ENCODE results near the gene SETMAR. TPM values are rescaled to one million over a fixed set of nuclear protein-coding genes. Genes with fewer than 3 reads are reported as not detected.
"Not testable (repeated sequence)": the region's sequence is repeated elsewhere in the genome, so short reads cannot be mapped to it uniquely, and the experiment has no call there.

SETMAR gene
- total and polyA plus RNA-seq, 8 donors: 4.1 to 11.7 (median 8.6) TPM

DNA sequence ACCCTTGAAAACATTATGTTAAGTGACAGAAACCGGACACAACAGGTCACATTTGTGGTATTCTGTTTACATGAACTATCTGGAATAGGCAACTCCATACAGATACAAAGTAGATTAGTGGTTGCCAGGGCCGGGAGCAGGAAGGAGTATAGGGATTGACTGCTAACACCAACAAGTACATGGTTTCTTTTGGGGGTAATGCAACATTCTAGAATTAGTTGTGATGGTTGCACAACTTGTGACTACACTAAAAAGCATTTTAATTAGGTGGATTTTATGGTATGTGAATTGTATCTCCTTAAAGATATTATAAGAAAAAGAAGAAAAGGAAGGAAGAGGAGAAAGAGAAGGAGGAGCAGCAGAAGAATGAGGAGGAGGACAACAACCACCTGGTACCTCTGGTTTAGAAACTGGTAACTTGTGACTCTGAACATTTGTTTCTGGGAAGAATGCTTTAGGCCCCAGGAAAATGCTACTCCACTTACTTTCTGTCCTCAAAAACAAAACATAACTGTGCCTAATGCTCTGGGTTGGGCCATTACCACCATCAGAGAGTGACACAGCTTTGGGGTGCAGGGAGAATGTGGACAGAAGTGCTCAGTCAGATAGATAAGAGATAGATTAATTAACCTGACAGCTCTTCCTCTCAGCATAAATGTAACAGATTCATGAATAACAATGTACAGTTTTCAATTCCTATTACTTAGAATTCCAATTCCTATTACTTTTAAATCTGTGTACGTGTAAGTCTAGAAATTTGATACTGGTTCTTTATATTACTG lies 20.3 kb downstream of the SETMAR start:
- DNase-seq: no peak
- H3K9me3 ChIP-seq: no peaks in the 10 kb centered on the region
- H3K36me3 ChIP-seq: no peaks in the 10 kb centered on the region
- no peak for ATAC-seq
- H3K27ac ChIP-seq: no peak overlapping the region
- no peak for FAIRE-seq
- no peaks in the 10 kb centered on the region for H3K4me1 ChIP-seq
- H3K4me3 ChIP-seq: no peak overlapping the region
- H3K27me3 ChIP-seq: no peaks in the 10 kb centered on the region
- TF ChIP-seq, protein P1, sequence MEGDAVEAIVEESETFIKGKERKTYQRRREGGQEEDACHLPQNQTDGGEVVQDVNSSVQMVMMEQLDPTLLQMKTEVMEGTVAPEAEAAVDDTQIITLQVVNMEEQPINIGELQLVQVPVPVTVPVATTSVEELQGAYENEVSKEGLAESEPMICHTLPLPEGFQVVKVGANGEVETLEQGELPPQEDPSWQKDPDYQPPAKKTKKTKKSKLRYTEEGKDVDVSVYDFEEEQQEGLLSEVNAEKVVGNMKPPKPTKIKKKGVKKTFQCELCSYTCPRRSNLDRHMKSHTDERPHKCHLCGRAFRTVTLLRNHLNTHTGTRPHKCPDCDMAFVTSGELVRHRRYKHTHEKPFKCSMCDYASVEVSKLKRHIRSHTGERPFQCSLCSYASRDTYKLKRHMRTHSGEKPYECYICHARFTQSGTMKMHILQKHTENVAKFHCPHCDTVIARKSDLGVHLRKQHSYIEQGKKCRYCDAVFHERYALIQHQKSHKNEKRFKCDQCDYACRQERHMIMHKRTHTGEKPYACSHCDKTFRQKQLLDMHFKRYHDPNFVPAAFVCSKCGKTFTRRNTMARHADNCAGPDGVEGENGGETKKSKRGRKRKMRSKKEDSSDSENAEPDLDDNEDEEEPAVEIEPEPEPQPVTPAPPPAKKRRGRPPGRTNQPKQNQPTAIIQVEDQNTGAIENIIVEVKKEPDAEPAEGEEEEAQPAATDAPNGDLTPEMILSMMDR (IDR thresholded peaks at IDR 0.05): no peak
- intact Hi-C loops (cut with DNase I): no loop called here
- WGBS, 2 donors: 76 to 83% methylated on average over 3 of the region's 3 CpGs

DNA sequence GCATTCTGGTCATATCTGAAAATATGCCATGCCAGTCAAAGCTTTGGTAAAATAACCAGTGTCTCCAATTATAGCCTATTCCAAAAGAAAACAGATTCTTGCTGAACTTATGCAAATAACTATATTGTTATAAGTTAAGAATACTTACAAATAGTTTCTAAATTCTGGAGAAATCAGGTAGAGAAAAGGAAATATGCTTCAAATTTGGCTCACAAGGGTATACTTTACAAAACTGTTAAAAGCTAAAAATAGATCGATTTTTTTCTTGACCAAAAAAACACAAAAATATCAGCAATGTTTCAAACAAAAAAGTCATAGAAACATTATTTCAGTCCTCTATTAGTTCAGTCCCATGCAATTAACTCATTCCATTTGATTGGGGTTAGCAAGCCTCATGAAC lies 23.7 kb downstream of the SETMAR start:
- Histone ChIP-seq H3K4me1 (no peaks in the 10 kb centered on the region), H3K4me3 (no peak overlapping the region), H3K9me3 (no peaks in the 10 kb centered on the region), H3K36me3 (no peaks in the 10 kb centered on the region), H3K27me3 (no peaks in the 10 kb centered on the region), H3K27ac (no peak overlapping the region)
- 85 to 96% methylated on average over 1 of the region's 1 CpG for WGBS, 2 donors
- no peak for DNase-seq
- FAIRE-seq: no peak
- TF ChIP-seq, protein P1 (IDR thresholded peaks at IDR 0.05): no peak
- no peak for ATAC-seq
- intact Hi-C loops (cut with DNase I): no loop called here

DNA sequence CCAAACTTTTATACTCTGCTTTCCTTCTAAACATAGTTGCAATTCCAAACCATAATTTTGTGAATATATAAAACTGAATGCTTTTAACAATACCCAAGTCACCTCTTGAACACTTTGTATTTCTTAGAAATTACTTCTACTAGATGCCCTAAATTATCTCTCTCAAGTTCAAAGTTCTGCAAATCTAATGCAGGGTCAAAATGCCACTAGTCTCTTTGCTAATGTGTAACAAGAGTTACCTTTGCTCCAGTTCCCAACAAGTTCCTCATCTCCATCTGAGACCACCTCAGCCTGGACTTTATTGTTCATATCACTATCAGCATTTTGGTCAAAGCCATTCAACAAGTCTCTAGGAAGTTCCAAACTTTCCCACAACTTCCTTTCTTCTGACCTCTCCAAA lies 26.6 kb downstream of the SETMAR start:
- H3K9me3 ChIP-seq; ATAC-seq; intact Hi-C loops (cut with DNase I); H3K27ac ChIP-seq; H3K4me3 ChIP-seq; H3K27me3 ChIP-seq; DNase-seq; H3K36me3 ChIP-seq; FAIRE-seq; H3K4me1 ChIP-seq: not testable (repeated sequence)

DNA sequence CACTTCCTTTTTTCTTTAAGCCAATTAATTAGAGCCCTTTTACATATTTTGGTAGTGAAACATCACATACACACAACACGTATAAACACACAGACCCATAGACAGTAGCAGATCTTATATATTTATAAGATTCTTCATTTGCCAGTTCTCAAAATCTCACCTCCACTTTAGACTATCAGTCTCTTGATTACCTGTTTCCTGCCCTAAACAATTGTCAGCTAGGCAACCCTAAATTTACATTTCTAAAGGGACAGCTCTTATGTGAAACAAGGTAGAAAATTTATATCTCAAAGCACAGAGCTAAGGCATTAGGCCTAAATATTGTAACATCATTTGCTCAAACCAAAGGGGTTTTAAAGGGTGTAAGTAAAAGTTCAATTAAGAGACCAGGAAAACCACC lies 28.9 kb downstream of the SETMAR start:
- H3K4me1 ChIP-seq: no peaks in the 10 kb centered on the region
- H3K4me3 ChIP-seq: no peak overlapping the region
- DNase-seq (no peak), FAIRE-seq (no peak), ATAC-seq (no peak)
- no peaks in the 10 kb centered on the region for H3K36me3 ChIP-seq
- H3K27me3 ChIP-seq: no peaks in the 10 kb centered on the region
- no peaks in the 10 kb centered on the region for H3K9me3 ChIP-seq
- H3K27ac ChIP-seq: no peak overlapping the region
- intact Hi-C loops (cut with DNase I): no loop called here
- WGBS, 2 donors: 93 to 96% methylated on average over 1 of the region's 1 CpG
- TF ChIP-seq, protein P1 (IDR thresholded peaks at IDR 0.05): no peak

GRCh38 chr3:4332574-4332973 lies 29.4 kb downstream of the SETMAR start:
- Histone ChIP-seq H3K36me3 (no peaks in the 10 kb centered on the region), H3K4me3 (no peak overlapping the region), H3K27me3 (no peaks in the 10 kb centered on the region), H3K27ac (no peak overlapping the region), H3K9me3 (no peaks in the 10 kb centered on the region), H3K4me1 (no peaks in the 10 kb centered on the region)
- intact Hi-C loops (cut with DNase I): no loop called here
- DNase-seq (no peak), FAIRE-seq (no peak), ATAC-seq (no peak)
- TF ChIP-seq, protein P1 (IDR thresholded peaks at IDR 0.05): no peak
- 90 to 91% methylated on average over 3 of the region's 3 CpGs for WGBS, 2 donors
